GM04503 (cell line): ENCODE results near the gene MYCBP2.
"Not testable (repeated sequence)": the region's sequence is repeated elsewhere in the genome, so short reads cannot be mapped to it uniquely, and the experiment has no call there.

ENCODE experiments used
- DNase-seq: peaks from one replicate; pipeline ENCODE4 v3.0.0-alpha.2; 2012; ENCODE audit warnings: low read depth

The MYCBP2 gene

DNA sequence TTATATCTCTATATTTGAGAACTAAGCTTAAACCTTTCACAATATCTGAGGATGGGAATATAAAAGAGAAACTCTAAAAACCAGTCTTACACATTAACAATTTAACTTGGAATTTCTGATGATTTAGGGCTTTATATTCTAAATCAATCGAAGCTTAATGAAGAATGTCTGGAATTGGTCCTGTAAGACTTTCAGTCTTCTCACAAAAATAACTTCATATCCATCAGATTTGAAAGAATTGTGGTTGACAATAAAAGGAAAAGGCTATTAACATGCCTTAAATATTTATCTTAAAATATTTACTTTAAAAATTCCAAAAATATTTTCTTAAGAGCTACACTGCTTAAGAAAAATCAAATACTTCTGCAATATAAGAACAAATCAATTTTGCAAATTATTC is 27.3 kb downstream of the MYCBP2 start:
- DNase-seq, result no peak

GRCh38 chr13:77298426-77298825 is 28.5 kb downstream of the MYCBP2 start:
- DNase-seq, result no peak

DNA sequence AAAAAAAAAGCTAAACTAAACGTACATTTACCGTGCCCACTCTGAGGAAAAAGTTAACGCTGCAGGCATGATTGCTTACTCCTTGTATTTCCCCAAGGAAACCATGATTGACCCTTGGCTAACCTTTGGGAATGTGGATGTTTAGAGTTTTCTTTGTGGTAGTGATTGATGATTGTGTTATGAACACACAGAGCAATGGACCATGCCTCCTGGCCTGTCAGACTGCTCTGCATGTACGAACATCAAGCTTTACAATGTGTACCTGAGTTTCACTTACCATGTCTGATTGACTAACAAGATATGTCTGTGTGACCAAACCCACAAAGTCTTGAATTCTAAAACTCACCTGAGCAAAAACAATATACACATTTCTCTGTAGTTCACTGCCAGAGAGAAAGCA is 35.1 kb downstream of the MYCBP2 start:
- no peak for DNase-seq

DNA sequence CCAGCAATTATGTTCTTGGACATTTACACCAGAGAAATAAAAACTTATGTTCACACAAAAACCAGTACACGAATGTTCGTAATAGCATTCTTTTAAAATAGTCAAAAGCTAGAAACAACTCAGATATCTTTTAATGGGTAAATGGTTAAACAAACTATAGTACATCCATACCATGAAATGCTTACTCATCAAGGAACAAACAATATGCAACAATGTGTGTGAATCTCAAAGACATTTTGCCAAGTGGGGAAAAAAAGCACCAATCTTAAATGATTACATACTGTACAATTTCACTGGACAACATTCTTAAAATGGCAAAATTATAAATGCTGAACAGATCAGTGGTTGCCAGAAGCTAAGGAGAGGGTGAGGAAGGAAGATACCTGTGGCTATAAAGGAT is 36.6 kb downstream of the MYCBP2 start:
- DNase-seq, result no peak

DNA sequence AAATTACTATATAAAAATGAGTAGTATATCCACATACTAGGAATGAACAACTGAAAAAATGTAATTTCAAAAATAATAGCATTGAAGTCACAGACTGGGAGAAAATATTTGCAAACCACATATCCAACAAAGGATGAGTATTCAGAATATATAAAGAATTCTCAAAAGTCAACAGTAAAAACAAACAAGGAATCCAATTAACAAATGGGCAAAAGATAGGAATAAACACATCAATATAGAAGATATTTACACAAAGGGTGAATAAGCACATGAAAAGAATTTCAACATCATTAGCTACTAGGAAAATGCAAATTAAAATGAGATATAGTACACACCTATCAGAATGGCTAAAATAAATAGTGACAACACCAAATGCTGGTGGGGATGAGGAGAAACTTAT is 37.0 kb downstream of the MYCBP2 start:
- no peak for DNase-seq

DNA sequence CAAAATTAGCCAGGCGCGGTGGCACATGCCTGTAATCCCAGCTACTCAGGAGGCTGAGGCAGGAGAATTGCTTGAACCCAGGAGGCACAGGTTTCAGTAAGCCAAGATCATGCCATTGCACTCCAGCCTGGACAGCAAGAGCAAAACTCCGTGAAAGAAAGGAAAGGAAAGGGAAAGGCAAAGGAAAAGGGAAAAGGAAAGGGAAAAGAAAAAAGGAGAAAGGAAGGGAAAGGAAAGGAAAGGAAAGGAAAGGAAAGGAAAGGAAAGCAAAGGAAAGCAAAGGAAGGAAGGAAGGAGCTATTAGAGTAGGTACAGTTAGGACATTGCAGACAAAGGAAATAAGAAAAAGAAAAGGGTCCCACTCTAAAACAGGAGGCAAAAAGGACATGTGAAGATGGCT is 41.3 kb downstream of the MYCBP2 start:
- DNase-seq, result not testable (repeated sequence)

DNA sequence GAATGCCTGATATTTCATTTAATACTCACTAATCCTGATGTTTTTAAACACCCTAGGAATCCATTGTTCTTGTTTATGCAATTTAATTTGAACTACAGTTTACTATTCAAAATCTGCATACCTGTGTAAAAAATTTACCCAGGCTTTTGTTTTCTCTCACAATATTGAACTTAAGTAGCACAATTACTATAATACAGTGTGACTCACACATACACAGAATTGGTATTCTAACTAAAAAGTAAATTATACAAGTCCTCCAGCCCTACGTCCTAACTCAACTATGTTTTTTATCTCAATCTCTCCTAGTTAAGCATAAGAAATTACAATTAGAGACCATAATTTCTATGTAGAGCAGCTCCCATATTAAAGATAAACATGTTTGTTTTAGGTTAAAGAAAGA is 41.8 kb downstream of the MYCBP2 start:
- no peak for DNase-seq

GRCh38 chr13:77274126-77274525 is 52.8 kb downstream of the MYCBP2 start:
- DNase-seq, result no peak

- DNase-seq, result no peak
Observed at GRCh38 chr13:77269141-77269540, 57.8 kb downstream of the MYCBP2 start.

- DNase-seq, result no peak
Observed at GRCh38 chr13:77267362-77267761, 59.5 kb downstream of the MYCBP2 start.

GRCh38 chr13:77265336-77265735 is 61.6 kb downstream of the MYCBP2 start:
- no peak for DNase-seq

- DNase-seq, result no peak
Observed at GRCh38 chr13:77262198-77262597, 64.7 kb downstream of the MYCBP2 start.

GRCh38 chr13:77250975-77251374 is 75.9 kb downstream of the MYCBP2 start:
- DNase-seq, result no peak

- not testable (repeated sequence) for DNase-seq
Observed at GRCh38 chr13:77245224-77245623, 81.7 kb downstream of the MYCBP2 start.

DNA sequence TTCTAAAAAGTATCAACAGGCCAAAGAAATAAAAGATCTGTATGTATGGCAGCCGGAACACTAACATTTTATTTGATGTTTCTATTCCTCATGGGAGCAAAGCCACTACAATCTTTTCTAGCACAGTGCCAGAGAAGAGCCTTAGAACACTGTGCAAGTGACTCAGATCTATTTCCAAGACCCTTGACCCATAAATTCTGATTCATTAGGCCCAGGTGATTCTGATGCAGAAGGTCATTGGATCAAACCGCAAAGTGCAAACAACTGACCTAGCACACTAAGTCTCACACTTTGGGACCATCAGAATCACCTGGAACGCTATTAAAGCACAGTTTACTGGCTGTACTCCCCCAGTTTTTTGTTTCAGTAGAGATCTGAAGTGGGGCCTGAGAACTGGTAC is 87.6 kb downstream of the MYCBP2 start:
- DNase-seq, result no peak

DNA sequence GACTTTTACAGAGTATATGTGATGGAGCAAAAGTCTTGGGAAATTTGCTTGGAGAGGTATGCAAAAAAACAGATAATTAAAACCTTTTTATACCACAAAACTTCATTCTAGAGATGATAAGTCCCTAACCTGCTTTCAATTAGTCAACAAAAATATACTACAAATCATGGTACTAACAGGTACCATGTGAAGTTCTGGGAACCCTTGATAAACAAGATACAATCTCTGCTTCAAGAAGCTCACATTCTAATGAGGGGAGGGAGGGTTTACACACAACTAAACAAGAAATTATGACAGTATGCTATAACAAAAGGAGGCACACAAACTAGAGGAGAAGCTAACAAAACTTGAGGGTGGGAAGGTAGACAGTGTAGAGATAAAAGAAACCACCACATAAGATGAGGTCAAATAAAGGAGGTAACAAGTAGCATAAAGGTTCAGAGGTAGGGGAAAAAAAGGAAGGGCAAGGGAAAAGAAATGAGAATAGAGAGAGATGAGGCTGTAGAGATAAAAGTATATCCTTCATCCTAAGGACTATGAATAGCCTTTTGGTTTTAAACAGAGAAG is 91.4 kb downstream of the MYCBP2 start:
- DNase-seq, result no peak

GRCh38 chr13:77233159-77233558 is 93.7 kb downstream of the MYCBP2 start:
- DNase-seq, result no peak

- no peak for DNase-seq
Observed at GRCh38 chr13:77230560-77230959, 96.3 kb downstream of the MYCBP2 start.

DNA sequence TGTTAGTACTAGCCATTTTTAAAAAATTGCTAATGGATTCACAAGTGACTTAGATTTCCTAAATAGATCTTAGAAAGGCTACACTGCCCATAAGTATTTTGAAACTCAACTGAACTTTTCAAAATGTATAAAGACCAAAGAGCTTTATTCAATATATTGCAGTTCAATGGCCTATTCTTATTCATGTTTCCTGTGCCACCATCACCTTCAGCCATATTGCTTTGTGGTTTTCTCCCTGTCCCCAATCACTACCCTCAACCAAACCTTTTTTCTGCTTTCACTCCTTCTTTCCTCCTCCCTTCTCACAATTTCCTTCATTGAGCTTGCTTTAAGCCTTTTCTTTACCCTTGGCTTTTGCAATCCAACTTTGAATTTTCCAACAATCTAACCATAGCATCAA is 100.9 kb downstream of the MYCBP2 start:
- DNase-seq, result no peak

DNA sequence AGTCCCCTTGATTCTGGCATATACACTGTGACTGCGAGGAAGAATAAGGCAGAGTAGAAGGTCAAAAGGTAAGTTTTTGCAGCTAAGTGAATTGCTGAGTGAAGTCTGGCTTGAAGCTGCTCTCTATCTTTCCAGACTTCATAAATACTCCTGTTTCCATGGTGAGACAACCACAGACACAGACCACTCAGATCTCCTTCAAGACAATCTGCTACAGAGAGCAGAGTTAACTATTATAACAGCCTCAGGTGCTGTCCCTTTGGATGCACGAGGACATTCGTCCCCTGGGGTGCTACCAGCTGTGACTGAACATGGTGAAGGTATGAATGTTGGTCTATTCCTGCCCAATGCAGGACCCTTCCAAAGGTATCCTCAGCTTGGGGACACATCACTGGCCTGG is 104.0 kb downstream of the MYCBP2 start:
- no peak for DNase-seq

GRCh38 chr13:77222000-77222690 is 104.7 kb downstream of the MYCBP2 start:
- DNase-seq, result no peak

- no peak for DNase-seq
Observed at GRCh38 chr13:77219401-77219800, 107.5 kb downstream of the MYCBP2 start.

DNA sequence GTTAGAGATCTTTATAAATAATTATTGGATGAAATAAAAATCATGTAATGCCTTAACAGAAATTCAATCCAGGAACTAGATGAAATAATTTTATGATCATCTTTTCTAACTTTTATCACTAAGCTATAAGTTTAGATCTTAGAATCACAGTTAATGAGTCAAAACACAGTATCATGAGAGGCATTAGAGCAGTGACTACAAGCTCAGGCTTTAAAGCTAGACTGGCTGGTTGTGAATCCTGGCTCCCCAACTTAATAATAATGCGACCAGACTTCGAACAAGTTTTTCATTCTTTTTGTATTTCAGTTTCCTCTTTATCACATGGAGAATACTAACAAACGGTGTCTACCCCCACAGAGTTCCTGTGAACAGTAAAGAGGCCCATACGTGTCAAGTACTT is 108.6 kb downstream of the MYCBP2 start:
- DNase-seq, result no peak

DNA sequence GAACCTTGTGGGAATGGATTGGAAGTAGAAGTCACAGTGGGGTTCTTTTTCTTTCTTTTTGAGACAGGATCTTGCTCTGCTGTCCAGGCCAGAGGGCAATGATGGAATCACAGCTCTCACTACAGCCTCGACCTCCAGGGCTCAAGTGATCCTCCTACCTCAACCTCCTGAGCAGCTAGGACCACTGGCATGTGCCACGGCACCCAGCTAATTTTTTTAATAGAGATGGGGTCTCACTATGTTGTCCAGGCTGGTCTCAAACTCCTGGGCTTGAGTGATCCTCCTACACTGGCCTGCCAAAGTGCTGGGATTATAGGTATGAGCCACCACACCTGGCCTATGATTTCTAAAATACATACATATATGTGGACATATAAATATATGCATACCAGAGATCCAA is 111.4 kb downstream of the MYCBP2 start:
- no peak for DNase-seq
